ENCODE data around the gene RAC3. TPM values are rescaled to one million over a fixed set of nuclear protein-coding genes. Genes with fewer than 3 reads are reported as not detected.

Gene RAC3
- total and polyA plus RNA-seq, 2 of the 8 experiments (the other 6 are each of a cell fraction or from before 2014, with no cell fraction given), result 177 to 299 TPM

GRCh38 chr17:82034371-82035011 lies 3.0 kb downstream of the RAC3 start (continued):
- no peak for TF ChIP-seq MAFK (IDR thresholded peaks at IDR 0.05; ENCODE audit: low read depth, low read length)
- no peak for TF ChIP-seq CEBPB (IDR thresholded peaks at IDR 0.05; ENCODE audit: low read depth, low read length)
- TF ChIP-seq SP4 (IDR thresholded peaks at IDR 0.05; ENCODE audit: low read length), result no peak
- TF ChIP-seq MAX (IDR thresholded peaks at IDR 0.05), result no peak; the same call in 1 of the 2 replicates
- TF ChIP-seq EP300 (IDR thresholded peaks at IDR 0.05; ENCODE audit: borderline replicate concordance in 1 of 2, low read depth in 2 of 2, low read length in 2 of 2), result no peak
- TF ChIP-seq CTBP2 (IDR thresholded peaks at IDR 0.05; ENCODE audit: borderline replicate concordance, insufficient read depth, insufficient read length, low read length), result no peak
- TF ChIP-seq GTF2F1 (IDR thresholded peaks at IDR 0.05; ENCODE audit: borderline replicate concordance, low read depth, low read length), result no peak
- peak; percentile 95 for TF ChIP-seq SP1 (IDR thresholded peaks at IDR 0.05; ENCODE audit: low read depth, low read length)
- no peak for TF ChIP-seq HDAC6 (IDR thresholded peaks at IDR 0.05; ENCODE audit: low read depth, low read length)
- no peak for TF ChIP-seq CREB1 (IDR thresholded peaks at IDR 0.05)
- TF ChIP-seq CBX5 (IDR thresholded peaks at IDR 0.05; ENCODE audit: low read depth, low read length), result no peak
- no peak for TF ChIP-seq JUN (IDR thresholded peaks at IDR 0.05; ENCODE audit: low read depth, low read length)
- TF ChIP-seq CHD2 (IDR thresholded peaks at IDR 0.05; ENCODE audit: low read length), result 0 out of 2 replicates have a peak, but pooled peaks have one; percentile 37
- no peak; the same call in 1 of the 2 replicates for TF ChIP-seq SP2 (IDR thresholded peaks at IDR 0.05; ENCODE audit: low read length)

Measured in H1 (cell line).